GM13977 (cell line): ENCODE data around the gene SIVA1.

ENCODE experiments used
- DNase-seq: peaks from one replicate; pipeline ENCODE4 v3.0.0; 2012; ENCODE audit warnings: low spot score
- in situ Hi-C: fragments of 300-500 bp; cut with MboI; formaldehyde crosslinking; loops from one replicate; pipeline ENCODE4 v1.12.0; 2022; ENCODE audit warnings: low sequenced_read_pairs, low pct_unique_long_range_greater_than_20kb, mixed read lengths, inconsistent platforms; ENCODE audit not compliant: unreplicated experiment
- TF ChIP-seq, protein P1 (sequence below): IDR thresholded peaks from 2 replicates; pipeline ENCODE4 v1.5.1; 2012; ENCODE audit warnings: mild to moderate bottlenecking, control low read depth; ENCODE audit not compliant: insufficient read depth; ENCODE audit errors: extremely low read depth, missing control alignments

SIVA1 gene

GRCh38 chr14:104802394-104803184 is 49.6 kb downstream of the SIVA1 start:
- in situ Hi-C loops = no loop called here
- no peak for DNase-seq
- TF ChIP-seq, protein P1, sequence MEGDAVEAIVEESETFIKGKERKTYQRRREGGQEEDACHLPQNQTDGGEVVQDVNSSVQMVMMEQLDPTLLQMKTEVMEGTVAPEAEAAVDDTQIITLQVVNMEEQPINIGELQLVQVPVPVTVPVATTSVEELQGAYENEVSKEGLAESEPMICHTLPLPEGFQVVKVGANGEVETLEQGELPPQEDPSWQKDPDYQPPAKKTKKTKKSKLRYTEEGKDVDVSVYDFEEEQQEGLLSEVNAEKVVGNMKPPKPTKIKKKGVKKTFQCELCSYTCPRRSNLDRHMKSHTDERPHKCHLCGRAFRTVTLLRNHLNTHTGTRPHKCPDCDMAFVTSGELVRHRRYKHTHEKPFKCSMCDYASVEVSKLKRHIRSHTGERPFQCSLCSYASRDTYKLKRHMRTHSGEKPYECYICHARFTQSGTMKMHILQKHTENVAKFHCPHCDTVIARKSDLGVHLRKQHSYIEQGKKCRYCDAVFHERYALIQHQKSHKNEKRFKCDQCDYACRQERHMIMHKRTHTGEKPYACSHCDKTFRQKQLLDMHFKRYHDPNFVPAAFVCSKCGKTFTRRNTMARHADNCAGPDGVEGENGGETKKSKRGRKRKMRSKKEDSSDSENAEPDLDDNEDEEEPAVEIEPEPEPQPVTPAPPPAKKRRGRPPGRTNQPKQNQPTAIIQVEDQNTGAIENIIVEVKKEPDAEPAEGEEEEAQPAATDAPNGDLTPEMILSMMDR = no peak

- in situ Hi-C loops = no loop called here
- TF ChIP-seq, protein P1 = no peak
These were observed 50.4 kb downstream of the SIVA1 start for GRCh38 chr14:104803280-104803911.

GRCh38 chr14:104803912-104804410 is 51.0 kb downstream of the SIVA1 start:
- DNase-seq = no peak
- TF ChIP-seq, protein P1 = no peak
- in situ Hi-C loops = no loop called here

More at GRCh38 chr14:104803280-104803911, 50.4 kb downstream of the SIVA1 start:
- DNase-seq = no peak

DNA sequence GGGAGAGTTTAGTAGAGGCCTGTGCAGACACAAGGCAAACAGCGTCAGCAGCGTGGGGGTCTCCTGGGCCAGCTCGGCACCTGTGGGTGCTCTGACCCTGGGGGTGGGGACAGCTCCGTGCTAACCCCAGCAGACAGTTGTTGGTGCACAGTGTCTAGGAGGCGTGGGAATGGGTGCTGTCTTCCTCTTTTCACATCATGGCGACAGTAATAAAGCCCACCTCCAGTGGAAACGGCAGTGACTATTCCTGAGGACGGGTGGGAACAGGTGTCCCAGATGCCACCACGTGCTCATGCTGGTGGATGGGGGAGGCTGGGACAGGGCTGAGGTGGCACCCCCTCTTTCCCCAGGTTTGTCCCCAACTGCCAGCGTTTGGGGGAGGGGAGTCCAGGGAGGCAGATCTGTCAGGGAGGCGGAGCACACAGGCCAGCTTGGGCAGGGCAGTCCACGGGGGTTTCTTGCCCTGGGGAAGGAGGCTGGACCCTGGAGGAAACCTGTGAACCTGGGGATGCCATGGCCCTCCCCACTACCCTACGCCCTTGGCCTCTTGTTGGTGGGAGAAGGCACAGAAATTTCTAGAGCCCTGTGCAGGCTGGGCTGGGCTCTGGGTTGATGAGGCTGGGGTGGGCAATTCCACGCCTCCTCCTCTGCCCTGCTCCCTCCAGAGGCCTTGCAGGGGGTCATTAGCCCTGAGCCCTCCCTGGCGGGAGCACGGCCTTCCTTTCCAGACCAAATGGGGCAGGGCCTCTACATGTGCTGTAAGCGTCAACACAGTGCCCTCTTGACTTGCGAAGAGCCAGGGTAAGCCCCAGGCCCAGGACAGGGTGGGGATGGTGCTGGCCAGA is 51.8 kb downstream of the SIVA1 start:
- DNase-seq = no peak
- in situ Hi-C loops = no loop called here
- TF ChIP-seq, protein P1 = no peak

- TF ChIP-seq, protein P1 = no peak
- in situ Hi-C loops = no loop called here
- no peak for DNase-seq
These were observed 52.4 kb downstream of the SIVA1 start for GRCh38 chr14:104805326-104805678.

GRCh38 chr14:104805941-104806624 is 53.1 kb downstream of the SIVA1 start:
- no peak for DNase-seq
- TF ChIP-seq, protein P1 = no peak
- in situ Hi-C loops = no loop called here
